GM19372 (cell line): ENCODE measurements around the gene WDR7.
A peak's percentile ranks its signal among the peaks of the same experiment; 100 is the strongest.

Experiments used
- ATAC-seq: cut with Tn5 transposase; IDR thresholded peaks from one replicate; pipeline ENCODE4 v1.9.1; 2021; ENCODE audit warnings: mild to moderate bottlenecking, low read depth, moderate library complexity; ENCODE audit not compliant: unreplicated experiment

Gene WDR7

DNA sequence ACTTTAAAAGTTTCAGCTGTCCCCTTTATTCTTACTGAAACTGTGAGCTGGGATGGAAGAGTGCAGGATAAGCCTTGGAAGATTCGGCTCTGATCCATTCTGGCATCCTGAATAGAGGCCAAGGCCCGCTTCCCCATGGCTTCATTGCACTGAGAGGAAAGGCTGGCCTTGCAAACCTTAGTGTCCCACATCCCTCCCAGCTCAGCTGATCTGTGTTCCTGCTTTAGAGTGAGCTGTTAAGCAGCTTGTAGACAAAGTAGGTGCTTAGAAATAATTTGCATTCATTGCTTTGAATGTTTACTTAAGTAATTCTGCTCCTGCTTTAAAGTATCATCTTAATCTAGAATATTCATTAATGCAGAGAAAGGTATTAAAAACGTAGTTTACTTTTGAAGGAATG, 326.1 kb downstream of the WDR7 start:
- no peak for ATAC-seq

DNA sequence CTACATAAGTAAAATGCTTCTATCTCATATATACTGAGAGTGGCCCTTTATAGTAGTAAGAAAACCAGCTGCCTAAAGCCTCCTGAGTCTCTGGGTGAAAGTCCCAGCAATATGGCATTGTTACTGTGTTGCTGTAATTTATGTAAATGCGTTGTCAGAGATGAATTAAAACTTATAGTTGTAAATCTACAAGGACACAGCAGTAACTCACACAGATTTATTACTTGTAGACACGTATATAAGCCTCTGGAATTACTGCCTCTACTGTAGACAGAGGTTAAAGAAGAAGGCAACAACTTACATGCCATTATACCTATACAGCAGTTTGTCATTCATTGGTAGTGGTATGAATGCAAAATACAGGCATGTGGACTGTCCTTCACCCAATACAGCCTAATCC, 326.6 kb downstream of the WDR7 start:
- ATAC-seq = no peak

DNA sequence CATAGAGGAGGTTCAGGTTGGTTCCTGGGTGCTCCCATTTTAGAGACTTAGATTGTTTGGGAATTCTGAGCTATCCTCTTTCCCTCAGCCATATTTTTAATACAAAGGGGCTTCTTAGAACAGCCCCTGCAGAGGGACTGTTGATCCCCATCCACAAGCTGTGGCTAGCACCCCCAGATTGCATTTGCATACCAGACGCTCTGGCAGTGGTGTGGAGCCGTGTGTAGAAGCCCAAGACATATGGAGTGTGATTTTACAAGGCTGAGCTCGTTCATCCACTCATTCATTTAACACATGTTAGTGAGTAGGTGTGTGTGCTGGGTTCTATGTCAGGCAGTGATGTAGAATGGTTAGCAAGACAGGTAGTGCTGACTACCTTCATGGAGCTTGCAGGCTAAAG, 329.0 kb downstream of the WDR7 start:
- no peak for ATAC-seq

DNA sequence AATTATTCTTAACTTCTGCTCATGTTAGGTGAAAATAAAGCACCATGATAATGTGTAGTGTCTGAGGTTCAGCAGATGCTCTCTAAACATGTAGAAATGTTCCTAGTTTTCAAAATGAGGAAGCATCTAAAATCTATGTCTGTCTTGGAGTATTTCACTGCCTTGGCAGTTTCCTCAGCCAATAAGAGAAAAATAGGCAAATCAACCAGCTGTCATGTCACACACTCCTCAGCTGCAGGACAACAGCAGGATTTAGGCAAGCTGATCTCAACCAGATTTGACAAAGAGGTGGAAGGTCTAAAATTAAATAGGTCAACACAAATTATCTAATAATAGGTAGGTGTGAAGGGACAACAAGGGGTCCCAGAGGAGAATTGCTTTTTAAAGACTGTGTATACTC, 331.6 kb downstream of the WDR7 start:
- no peak for ATAC-seq

DNA sequence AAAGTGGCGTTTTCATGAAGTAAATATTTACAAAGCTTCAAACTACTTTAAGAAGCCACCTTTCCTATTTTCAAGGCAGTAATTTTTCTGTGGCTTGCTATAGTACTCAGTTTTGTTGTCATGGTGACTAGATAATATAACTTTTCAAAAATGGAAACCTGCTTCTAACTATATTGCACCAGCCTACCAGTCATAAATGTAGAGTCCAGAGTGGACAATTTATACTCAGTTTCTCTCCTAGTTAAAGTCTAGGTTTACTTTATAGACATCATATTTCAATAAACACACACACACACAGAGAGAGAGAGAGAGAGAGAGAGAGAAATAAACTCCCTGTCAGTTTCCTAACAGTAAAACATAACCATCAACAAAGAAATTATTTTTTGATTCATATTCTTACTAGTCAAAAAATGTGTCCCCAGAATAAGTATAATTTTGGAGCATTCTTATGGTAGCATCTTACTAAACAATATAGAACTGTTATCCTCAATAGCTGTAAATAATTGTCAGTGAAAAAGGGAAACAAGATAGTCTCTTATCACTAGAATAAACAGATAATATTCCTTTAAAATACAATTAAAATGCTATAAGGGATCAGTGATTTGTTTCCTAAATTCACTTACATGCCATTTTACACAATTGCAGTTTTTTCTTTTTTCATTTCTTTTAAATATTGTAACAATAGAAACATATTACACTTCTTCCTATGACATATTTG, 332.3 kb downstream of the WDR7 start:
- ATAC-seq = no peak

DNA sequence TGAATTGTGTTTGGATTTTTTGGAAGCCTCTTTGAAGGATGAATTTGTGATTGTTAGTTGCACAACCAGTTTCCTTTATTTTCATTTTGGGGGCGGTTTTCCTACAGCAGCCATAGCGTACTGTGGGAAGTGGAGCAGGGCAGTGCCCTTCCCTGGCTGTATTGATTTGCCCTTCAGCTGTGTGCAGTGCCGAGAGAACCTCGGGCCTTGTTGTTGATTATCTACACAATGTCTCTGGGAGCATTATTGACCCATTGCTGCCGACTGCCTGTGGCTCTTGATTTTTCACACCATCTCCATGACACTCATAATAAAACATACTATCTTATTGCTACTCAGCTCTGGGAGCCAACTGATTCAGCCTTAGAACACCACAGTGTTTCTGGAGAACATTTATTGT, 333.6 kb downstream of the WDR7 start:
- ATAC-seq = no peak

DNA sequence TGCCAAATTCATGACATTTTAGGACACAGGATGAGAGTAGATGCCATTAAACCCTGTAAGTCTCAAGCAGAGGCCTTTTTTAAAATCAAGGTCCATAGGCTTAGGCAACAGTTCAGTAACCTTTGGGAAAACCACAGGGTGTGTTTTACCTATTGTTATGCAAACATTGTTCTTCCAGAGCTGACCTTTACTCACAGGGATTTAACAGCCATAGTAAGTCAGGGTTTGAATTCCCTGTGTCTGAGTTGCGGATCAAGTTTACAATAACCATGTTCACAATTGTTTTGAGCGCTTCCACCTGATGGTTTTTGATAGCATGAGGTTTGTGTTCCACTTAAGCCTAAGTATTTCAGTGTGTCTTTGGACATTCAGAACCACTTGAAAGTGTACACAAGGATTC, 335.7 kb downstream of the WDR7 start:
- no peak for ATAC-seq

DNA sequence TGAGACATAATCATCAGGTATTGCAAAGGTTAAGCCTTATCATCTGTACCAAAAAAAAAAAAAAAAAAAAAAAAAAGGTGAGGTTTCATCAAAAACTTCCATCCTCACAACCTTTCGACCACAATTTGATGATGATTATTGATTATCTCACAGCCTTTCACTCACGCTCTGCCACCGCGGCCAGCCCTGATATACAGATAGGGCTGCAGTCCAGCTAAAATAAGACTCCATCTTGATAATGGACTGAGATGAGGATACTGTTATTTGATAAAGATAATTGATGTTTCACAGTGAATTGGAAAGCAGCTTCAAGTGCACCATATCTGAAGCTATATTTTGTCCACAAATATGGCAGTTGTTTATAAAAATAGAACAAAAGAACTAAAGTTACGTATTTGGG, 336.1 kb downstream of the WDR7 start:
- no peak for ATAC-seq

DNA sequence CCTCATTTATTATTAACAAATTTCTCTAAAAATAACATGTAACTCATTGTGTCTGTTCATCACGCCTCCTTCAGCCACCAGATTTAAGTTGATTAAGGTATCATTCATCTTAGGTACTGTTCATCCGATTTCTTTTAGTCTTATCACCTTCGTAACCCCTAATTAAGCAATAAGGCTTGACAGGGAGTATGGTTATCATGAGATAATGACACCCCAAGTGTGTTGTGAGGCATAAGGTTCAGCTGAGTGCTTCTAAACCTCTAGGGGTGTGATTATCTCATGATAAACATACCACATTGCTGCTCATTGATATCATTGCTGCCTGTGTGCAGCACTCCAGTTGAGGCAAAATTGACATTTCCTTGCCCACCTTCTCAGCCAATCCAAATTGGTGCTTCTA, 336.9 kb downstream of the WDR7 start:
- ATAC-seq = no peak

DNA sequence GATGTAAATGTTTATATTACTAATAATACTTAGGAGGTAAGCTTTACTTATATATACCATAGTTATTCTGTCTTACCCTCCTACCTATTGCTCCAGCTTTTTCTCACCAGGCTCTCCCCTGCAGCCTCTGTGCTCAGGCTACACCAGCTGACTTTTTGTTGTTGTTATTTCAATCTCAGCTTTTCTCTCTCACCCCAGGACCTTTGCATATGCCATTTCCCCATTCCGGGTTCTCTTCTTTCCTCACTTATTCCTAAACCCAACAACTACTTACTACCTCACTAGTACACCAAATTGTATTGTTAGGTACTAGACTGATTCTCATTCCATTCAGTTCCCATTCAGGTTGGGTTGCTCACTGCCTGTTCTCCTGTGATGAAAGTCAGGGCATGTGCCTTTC, 339.5 kb downstream of the WDR7 start:
- ATAC-seq = no peak

DNA sequence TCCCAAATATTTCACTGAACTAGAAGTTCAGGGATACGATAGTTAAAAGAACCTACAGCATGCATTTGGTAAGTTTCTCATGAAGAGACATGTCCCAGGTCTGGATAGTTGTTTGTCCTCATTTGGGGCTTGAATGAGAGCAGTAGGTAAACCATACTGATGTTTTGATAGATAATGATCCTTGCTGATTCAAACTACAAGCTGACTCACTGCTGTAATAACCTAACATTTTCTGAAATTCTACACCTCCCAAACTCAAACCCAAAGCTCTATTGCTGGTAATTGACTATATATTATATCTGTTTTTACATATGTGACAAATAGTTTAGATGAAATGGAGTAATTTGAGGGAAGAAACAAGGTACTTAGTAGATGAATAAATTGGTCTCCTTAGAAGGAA, 341.6 kb downstream of the WDR7 start:
- ATAC-seq = no peak

DNA sequence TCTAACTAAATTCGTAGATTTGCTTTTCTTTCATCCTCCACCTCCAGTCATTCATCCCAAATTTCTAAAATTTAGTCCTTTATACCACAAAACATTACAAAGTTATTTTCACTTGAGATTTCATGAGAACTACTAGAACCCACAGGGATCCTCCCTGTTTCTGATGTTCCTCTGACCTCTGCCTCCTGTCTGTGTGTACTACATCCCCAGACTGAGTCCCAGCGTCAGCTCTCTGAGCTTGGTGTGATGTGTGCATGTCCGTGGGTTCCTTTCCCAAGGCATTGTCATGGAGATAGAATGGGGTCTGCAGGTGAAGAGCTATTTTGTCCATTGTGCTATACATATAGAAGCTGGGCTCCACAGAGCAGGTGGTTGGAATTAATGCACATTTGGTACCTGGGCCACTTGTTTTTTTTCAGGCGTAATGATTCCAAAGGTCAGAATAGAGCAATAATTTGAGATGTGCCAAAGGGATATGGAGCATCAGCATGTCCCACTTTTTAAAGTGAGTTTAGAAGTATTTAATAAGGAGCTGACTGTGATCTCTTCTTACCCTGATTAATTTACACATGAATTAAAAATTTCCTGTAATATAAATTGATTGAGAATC, 344.5 kb downstream of the WDR7 start:
- no peak for ATAC-seq

DNA sequence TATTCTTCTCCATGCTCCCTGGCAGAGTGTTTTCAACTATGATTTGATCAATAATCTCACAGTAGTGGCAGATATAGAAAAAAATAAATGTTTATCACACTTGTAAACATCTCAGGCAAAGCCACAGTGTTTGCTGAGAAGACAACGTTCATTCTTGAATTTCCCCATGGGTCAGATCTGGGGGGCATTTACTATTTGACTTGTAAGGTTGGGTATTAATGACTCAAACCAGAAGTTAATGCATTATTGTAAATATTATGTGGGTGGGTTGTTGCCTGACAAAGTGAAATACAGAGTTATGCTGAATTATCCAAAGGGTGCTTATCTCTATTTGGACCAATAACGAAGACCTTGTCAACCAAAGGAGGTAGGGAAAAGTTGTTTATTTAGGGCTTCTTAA, 346.0 kb downstream of the WDR7 start:
- ATAC-seq = no peak

DNA sequence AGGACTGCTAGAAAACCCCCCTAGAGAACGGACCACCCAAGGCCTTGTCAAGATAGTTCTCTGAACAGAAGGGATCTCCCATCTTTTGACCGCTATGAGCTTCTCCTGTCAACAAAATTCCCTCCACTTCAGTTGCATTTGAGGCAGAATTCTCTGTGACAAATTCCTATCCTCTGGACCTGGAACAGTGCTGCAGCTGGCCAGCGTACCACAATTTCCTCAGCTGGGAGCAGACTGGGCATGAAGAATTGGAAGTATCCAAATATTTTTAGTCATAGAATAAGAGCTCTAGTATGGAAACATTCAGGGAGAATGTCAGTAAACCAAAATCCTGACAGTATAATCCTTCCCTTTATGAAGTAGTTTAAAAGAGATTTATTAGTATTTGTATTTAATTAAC, 348.7 kb downstream of the WDR7 start:
- no peak for ATAC-seq

DNA sequence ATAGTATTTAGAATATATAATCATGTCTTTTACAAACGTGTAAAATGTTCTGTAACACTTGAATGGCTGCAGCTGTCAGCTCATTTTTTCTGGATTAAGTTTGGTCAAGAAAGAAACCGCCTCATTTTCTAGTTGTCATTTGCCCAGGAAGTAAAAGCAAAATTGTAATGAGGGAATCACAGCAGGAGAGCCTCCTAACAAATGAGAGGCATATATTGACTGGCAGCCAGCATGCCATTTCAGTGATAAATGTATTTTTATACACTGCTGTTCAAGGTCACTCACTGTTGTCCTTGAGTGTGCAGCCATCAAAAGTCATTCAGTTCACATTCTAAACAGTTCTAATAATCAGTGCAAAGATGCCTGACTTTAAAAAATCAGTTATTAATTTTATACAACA, 351.5 kb downstream of the WDR7 start:
- ATAC-seq = no peak

DNA sequence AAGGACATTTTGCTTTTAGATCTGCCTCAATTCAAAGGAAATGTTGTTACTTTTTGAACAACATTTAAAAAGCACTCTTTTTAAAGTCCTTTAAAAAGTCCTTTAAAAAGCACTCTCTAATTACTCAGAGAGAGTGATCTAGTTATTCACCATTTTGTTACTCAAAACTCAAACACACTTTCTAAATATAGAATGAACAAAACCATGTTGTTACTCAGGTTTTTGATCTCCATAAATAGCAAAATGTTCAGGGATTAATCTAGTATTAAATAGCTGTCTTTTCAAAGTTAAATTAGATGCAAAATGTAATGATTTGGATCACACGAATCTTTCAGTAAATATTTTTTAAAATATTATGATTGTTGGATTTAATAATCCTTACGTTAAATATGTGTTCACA, 352.2 kb downstream of the WDR7 start:
- no peak for ATAC-seq

DNA sequence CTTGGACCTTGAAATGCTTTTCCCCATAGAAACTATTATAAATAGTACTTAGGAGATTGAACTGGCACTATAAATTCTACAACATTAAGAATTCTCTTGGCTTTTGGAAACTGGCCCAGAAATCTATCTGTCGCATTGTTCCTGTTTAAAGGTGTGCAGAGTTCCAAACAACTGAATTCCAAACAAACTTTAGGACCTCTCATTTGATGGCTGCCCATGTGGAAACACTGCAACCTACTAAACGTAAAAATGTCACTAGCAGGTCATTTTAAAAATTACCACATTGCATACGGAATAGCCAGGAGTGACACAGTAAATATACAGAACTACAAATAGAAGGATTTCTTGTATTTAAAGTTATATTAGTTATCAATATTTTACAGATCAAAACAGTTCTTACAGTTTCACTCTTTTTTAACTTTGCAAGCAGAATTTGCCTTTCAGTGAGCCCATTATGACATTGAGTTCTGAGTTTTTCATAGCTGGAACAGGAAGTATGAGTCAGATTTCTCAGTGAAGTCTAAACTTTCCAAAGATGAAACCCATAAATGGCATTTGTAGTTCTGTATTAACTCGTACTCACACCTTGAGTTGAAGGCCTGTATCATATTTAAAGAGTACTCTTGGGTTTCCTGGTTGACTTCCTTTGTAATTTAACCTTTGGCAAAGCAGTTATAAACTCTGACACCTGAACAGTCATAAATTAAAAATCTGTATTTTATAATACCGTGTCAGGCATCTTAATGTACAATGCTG, 353.4 kb downstream of the WDR7 start:
- ATAC-seq = peak; percentile 95

DNA sequence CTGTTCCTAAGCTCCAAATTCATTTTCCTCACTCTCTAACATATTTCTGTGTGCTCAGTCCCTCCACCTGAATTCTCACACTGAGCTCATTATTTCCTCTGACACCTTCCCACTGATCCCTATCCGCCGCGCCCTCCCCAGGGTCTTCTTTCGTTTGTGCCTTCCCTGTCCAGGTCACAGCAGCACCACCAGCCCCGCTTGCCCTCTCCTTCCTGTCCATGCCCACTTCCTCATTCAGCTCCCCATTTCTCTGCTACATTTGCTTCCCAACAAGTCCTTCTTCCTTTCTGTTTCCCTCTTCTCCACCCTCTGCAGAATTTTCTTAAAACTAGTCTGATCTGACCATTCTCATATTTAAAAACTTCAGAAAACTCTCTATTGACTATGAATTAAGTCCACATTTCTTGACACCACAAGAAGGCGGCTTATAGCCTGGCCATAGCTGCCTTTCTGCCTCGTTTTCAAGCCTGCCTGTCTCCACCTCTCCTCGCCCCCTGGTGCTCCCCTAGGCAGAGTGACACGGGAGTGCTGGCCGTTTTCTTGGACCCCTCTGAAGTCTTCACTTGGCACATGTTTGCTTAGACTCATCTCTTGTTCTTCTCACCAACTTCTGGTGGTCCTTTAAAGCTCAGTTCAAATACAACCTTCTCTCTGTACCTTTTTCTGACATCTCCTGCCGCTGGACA, 357.0 kb downstream of the WDR7 start:
- ATAC-seq = no peak

DNA sequence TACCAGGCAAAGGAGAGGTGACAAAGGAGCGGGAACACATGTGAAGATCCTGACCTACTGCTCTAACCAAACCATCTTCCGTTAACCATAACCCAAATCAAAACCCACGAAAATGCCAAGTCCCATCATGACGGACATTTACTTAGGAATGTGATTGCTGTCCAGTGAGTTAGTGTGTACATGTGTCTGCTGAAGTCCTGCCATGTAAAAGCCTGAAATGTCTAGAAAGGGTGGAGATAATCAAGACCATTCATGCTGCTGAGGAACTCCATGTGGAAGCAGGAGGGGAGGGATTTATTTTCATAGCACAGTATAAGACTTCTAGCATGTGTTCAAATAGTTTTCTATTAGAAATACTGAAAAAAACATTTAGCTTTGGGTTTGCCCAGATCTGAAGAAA, 358.7 kb downstream of the WDR7 start:
- no peak for ATAC-seq

DNA sequence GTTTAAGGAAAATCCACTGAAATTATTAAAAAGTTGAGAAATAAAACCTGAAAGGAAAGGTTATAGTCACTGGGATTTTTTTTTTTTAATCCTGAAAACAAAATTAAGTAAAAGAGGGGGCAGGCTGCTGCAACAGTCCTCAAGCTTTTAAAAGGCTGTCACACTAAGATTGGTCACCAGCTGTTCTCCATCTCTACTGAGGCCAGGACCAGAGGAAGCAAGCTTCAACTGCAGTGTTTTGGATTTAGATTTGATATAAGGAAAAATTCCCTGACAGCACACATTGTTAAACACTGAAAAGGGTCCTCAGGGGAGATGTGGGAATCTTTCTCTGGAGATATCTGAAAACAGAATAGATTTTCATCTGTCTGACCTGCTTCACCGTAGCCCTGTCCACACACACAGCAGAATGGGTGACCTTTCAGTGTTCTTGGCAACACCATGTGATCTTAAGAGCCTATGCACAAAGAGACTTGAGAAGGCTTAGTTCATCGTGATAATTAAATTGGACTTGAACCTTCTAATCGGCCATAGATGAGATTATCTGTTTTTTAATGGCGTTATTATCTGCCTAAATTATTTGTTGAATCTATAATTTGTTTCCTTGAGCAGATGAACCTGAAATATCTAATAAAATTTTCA, 363.7 kb downstream of the WDR7 start:
- no peak for ATAC-seq

DNA sequence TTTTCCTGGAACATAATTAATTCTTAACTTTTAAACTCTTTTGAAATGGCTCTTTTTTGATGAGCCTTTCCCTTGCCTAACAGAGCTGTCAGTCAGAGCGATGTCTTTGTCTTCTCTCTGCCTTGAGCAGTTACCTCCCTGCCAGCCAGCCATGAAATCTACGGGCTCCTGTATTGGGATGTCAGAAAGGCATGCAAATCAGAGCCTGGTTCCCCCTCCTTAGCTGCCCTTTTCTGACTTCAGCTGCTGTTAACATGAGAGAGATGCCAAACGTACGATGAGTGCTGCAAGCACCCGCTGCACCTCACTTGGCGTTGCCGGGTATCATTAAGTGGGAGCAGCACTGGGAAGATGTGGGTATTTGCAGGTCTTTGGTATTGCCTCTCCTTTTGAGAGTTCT, 364.3 kb downstream of the WDR7 start:
- no peak for ATAC-seq
